GM13976 (cell line): ENCODE measurements around the gene ZDHHC24.

Experiments used
- DNase-seq: peaks from one replicate; pipeline ENCODE4 v3.0.0; 2012; ENCODE audit warnings: low spot score
- in situ Hi-C: fragments of 300-500 bp; cut with MboI; formaldehyde crosslinking; loops from one replicate; pipeline ENCODE4 v1.12.0; 2022; ENCODE audit warnings: low sequenced_read_pairs, mixed read lengths, inconsistent platforms; ENCODE audit not compliant: unreplicated experiment
- TF ChIP-seq, protein P1 (sequence below): IDR thresholded peaks from 2 replicates; pipeline ENCODE4 v1.5.1; 2012; ENCODE audit warnings: borderline replicate concordance, mild to moderate bottlenecking; ENCODE audit not compliant: insufficient read depth; ENCODE audit errors: extremely low read depth, missing control alignments, control extremely low read depth

ZDHHC24 gene

DNA sequence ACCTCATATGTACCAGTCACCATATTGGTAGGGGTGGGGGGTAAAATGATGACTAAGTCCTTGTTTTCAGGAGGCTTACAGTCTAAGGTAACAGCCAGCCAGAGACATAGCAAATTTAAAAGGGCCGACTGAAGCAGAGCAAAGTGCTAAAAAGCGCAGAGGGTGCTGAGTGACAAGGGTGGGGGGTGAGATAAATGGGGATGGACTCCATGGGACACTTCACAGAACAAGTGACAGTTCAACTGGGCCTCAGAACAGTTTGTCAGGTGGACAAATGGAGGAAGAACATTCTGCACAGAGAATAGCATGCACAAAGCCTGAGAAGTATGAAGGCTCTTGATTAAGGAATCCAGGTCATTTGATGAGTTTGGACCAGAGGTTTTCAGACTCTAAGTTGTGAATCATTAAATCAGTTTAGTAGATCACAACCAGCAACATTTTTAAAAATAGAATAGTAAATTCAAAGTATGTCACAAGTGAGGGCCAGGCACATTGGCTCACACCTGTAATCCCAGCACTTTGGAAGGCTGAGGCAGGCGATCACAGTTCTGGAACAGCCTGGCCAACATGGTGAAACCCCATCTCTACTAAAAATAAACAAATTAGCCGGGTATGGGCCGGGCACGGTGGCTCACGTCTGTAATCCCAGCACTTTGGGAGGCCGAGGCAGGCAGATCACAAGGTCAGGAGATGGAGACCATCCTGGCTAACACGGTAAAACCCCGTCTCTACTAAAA is 21.4 kb downstream of the ZDHHC24 start:
- no peak for DNase-seq
- TF ChIP-seq, protein P1, sequence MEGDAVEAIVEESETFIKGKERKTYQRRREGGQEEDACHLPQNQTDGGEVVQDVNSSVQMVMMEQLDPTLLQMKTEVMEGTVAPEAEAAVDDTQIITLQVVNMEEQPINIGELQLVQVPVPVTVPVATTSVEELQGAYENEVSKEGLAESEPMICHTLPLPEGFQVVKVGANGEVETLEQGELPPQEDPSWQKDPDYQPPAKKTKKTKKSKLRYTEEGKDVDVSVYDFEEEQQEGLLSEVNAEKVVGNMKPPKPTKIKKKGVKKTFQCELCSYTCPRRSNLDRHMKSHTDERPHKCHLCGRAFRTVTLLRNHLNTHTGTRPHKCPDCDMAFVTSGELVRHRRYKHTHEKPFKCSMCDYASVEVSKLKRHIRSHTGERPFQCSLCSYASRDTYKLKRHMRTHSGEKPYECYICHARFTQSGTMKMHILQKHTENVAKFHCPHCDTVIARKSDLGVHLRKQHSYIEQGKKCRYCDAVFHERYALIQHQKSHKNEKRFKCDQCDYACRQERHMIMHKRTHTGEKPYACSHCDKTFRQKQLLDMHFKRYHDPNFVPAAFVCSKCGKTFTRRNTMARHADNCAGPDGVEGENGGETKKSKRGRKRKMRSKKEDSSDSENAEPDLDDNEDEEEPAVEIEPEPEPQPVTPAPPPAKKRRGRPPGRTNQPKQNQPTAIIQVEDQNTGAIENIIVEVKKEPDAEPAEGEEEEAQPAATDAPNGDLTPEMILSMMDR, result no peak
- in situ Hi-C loops, result no loop called here

DNA sequence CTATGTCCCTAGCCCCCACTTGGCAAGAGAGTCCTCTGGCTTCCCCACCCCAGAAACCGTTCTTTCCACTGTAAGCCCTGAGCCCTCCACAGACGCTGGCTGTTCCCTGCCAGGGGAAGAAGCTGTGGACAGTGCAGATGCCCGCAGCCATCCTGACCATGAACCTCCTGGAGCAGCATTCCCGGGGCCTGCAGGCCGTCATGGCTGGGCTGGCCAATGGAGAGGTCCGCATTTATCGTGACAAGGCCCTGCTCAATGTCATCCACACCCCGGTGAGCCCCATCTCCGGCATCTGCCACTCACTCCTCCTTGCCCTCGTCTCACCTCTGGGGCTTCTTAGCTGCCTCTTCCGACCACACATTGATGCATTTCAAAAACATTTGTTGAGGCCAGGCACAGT is 22.2 kb downstream of the ZDHHC24 start:
- no peak for DNase-seq
- TF ChIP-seq, protein P1, result no peak
- in situ Hi-C loops, result no loop called here

DNA sequence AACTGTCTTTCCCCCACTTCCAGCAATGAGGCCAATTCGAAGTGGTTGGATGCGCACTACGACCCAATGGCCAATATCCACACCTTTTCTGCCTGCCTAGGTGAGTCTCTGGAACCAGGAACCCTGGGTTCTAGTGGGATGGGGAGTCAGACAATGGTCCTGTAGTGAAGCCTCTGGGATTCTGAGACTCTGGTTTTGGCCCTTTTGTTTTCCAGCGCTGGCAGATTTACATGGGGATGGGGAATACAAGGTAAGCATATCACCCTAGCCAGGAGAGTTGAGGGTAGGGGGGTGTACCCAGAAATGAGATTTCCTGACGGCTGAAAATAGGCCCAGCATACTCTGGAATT is 34.9 kb downstream of the ZDHHC24 start:
- DNase-seq, result no peak
- in situ Hi-C loops, result no loop called here
- TF ChIP-seq, protein P1, result no peak

GRCh38 chr11:66510271-66510989 is 35.4 kb downstream of the ZDHHC24 start, which contains the start of gene BBS1:
BBS1 (plus strand) TSS chr11:66510635; CDS start chr11:66510660, 25 bp downstream.
- in situ Hi-C loops, result no loop called here
- DNase-seq, result peak; percentile 93
- TF ChIP-seq, protein P1, result no peak

- TF ChIP-seq, protein P1, result no peak
- DNase-seq, result no peak
- in situ Hi-C loops, result no loop called here
These were observed 36.7 kb downstream of the ZDHHC24 start for GRCh38 chr11:66509131-66509561.

- in situ Hi-C loops, result no loop called here
- no peak for DNase-seq
- TF ChIP-seq, protein P1, result no peak
These were observed 40.5 kb downstream of the ZDHHC24 start for GRCh38 chr11:66505276-66505816.
